ENCODE data around the gene TSSK2.

Gene TSSK2

GRCh38 chr22:19126309-19127273, 4.5 kb upstream of the TSSK2 start:
- Histone ChIP-seq H3K36me3 (ENCODE audit: insufficient read depth, low read length) (peaks cover 6% of the 10 kb centered on the region), H3K4me3 (ENCODE audit: low read length) (no peak overlapping the region), H3K9me3 (replicated peaks; ENCODE audit: low read length) (no peaks in the 10 kb centered on the region), H3K9ac (ENCODE audit: low read depth, low read length) (no peak overlapping the region), H3K4me1 (ENCODE audit: control insufficient read depth, insufficient read depth, low read length) (peaks cover 5% of the 10 kb centered on the region), H3K27me3 (ENCODE audit: control insufficient read depth, insufficient read depth, low read length) (no peaks in the 10 kb centered on the region), H3K4me2 (ENCODE audit: low read length) (no peak overlapping the region)

GRCh38 chr22:19127329-19128008, 3.6 kb upstream of the TSSK2 start:
- H3K9ac ChIP-seq (ENCODE audit: low read depth, low read length) = no peak overlapping the region
- H3K9me3 ChIP-seq (replicated peaks; ENCODE audit: low read length) = no peaks in the 10 kb centered on the region
- H3K4me2 ChIP-seq (ENCODE audit: low read length) = no peak overlapping the region
- H3K36me3 ChIP-seq (ENCODE audit: insufficient read depth, low read length) = peaks cover 14% of the 10 kb centered on the region
- H3K4me3 ChIP-seq (ENCODE audit: low read length) = no peak overlapping the region
- H3K4me1 ChIP-seq (ENCODE audit: control insufficient read depth, insufficient read depth, low read length) = peaks cover 5% of the 10 kb centered on the region
- H3K27me3 ChIP-seq (ENCODE audit: control insufficient read depth, insufficient read depth, low read length) = no peaks in the 10 kb centered on the region

DNA sequence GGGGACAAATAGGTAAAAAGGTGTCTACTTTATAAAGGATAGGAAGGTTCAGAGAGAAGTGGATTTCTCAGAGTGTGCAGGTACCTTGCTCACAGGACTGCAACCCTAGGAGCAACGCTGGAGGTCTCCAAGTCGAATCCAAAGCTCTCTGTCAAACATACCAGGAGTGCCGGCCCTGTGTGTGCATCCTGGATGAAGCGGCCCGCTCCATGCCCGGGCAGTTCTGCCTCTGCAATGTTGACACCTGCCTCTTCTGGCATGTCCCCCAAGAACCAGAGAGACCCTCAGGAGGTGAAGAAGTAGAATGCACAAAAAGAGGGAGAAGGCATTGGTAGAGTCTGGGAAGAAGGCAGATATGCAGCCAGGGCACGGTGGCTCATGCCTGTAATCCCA, 3.1 kb upstream of the TSSK2 start:
- no peaks in the 10 kb centered on the region for H3K9me3 ChIP-seq (replicated peaks; ENCODE audit: low read length)
- H3K4me1 ChIP-seq (ENCODE audit: control insufficient read depth, insufficient read depth, low read length) = peaks cover under 1% of the 10 kb centered on the region
- peaks cover 19% of the 10 kb centered on the region for H3K36me3 ChIP-seq (ENCODE audit: insufficient read depth, low read length)
- H3K9ac ChIP-seq (ENCODE audit: low read depth, low read length) = no peak overlapping the region
- no peak overlapping the region for H3K4me3 ChIP-seq (ENCODE audit: low read length)
- no peaks in the 10 kb centered on the region for H3K27me3 ChIP-seq (ENCODE audit: control insufficient read depth, insufficient read depth, low read length)
- H3K4me2 ChIP-seq (ENCODE audit: low read length) = no peak overlapping the region

GRCh38 chr22:19128946-19129727, 2.0 kb upstream of the TSSK2 start:
- Histone ChIP-seq H3K36me3 (ENCODE audit: insufficient read depth, low read length) (peaks cover 31% of the 10 kb centered on the region), H3K9me3 (replicated peaks; ENCODE audit: low read length) (no peaks in the 10 kb centered on the region), H3K4me2 (ENCODE audit: low read length) (no peak overlapping the region), H3K9ac (ENCODE audit: low read depth, low read length) (no peak overlapping the region), H3K27me3 (ENCODE audit: control insufficient read depth, insufficient read depth, low read length) (no peaks in the 10 kb centered on the region), H3K4me3 (ENCODE audit: low read length) (no peak overlapping the region), H3K4me1 (ENCODE audit: control insufficient read depth, insufficient read depth, low read length) (no peaks in the 10 kb centered on the region)

- H3K4me2 ChIP-seq (ENCODE audit: low read length) = no peak overlapping the region
- H3K27me3 ChIP-seq (ENCODE audit: control insufficient read depth, insufficient read depth, low read length) = no peaks in the 10 kb centered on the region
- H3K36me3 ChIP-seq (ENCODE audit: insufficient read depth, low read length) = peaks cover 36% of the 10 kb centered on the region
- H3K4me3 ChIP-seq (ENCODE audit: low read length) = no peak overlapping the region
- H3K9me3 ChIP-seq (replicated peaks; ENCODE audit: low read length) = no peaks in the 10 kb centered on the region
- no peak overlapping the region for H3K9ac ChIP-seq (ENCODE audit: low read depth, low read length)
- no peaks in the 10 kb centered on the region for H3K4me1 ChIP-seq (ENCODE audit: control insufficient read depth, insufficient read depth, low read length)
Measured at GRCh38 chr22:19129871-19130270, 1.2 kb upstream of the TSSK2 start.

DNA sequence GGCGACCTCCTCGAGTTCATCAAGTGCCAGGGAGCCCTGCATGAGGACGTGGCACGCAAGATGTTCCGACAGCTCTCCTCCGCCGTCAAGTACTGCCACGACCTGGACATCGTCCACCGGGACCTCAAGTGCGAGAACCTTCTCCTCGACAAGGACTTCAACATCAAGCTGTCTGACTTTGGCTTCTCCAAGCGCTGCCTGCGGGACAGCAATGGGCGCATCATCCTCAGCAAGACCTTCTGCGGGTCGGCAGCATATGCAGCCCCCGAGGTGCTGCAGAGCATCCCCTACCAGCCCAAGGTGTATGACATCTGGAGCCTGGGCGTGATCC, 542 bp downstream of the TSSK2 start:
- no peak overlapping the region for H3K9ac ChIP-seq (ENCODE audit: low read depth, low read length)
- H3K4me3 ChIP-seq (ENCODE audit: low read length) = no peak overlapping the region
- peaks cover 46% of the 10 kb centered on the region for H3K36me3 ChIP-seq (ENCODE audit: insufficient read depth, low read length)
- no peaks in the 10 kb centered on the region for H3K4me1 ChIP-seq (ENCODE audit: control insufficient read depth, insufficient read depth, low read length)
- H3K4me2 ChIP-seq (ENCODE audit: low read length) = no peak overlapping the region
- no peaks in the 10 kb centered on the region for H3K27me3 ChIP-seq (ENCODE audit: control insufficient read depth, insufficient read depth, low read length)
- no peaks in the 10 kb centered on the region for H3K9me3 ChIP-seq (replicated peaks; ENCODE audit: low read length)

DNA sequence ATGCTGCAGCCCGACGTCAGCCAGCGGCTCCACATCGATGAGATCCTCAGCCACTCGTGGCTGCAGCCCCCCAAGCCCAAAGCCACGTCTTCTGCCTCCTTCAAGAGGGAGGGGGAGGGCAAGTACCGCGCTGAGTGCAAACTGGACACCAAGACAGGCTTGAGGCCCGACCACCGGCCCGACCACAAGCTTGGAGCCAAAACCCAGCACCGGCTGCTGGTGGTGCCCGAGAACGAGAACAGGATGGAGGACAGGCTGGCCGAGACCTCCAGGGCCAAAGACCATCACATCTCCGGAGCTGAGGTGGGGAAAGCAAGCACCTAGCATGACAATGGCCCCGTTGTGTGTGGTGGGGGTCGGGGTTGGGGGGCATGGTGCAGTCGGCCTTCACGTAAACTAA, 1.0 kb downstream of the TSSK2 start:
- Histone ChIP-seq H3K4me1 (ENCODE audit: control insufficient read depth, insufficient read depth, low read length) (no peaks in the 10 kb centered on the region), H3K4me2 (ENCODE audit: low read length) (no peak overlapping the region), H3K27me3 (ENCODE audit: control insufficient read depth, insufficient read depth, low read length) (no peaks in the 10 kb centered on the region), H3K9ac (ENCODE audit: low read depth, low read length) (no peak overlapping the region), H3K9me3 (replicated peaks; ENCODE audit: low read length) (no peaks in the 10 kb centered on the region), H3K36me3 (ENCODE audit: insufficient read depth, low read length) (peaks cover 51% of the 10 kb centered on the region), H3K4me3 (ENCODE audit: low read length) (no peak overlapping the region)

- H3K4me3 ChIP-seq (ENCODE audit: low read length) = no peak overlapping the region
- no peak overlapping the region for H3K4me2 ChIP-seq (ENCODE audit: low read length)
- H3K36me3 ChIP-seq (ENCODE audit: insufficient read depth, low read length) = peaks cover 56% of the 10 kb centered on the region
- H3K4me1 ChIP-seq (ENCODE audit: control insufficient read depth, insufficient read depth, low read length) = no peaks in the 10 kb centered on the region
- no peaks in the 10 kb centered on the region for H3K9me3 ChIP-seq (replicated peaks; ENCODE audit: low read length)
- H3K9ac ChIP-seq (ENCODE audit: low read depth, low read length) = no peak overlapping the region
- no peaks in the 10 kb centered on the region for H3K27me3 ChIP-seq (ENCODE audit: control insufficient read depth, insufficient read depth, low read length)
Measured at GRCh38 chr22:19132693-19133400, 1.7 kb downstream of the TSSK2 start.

DNA sequence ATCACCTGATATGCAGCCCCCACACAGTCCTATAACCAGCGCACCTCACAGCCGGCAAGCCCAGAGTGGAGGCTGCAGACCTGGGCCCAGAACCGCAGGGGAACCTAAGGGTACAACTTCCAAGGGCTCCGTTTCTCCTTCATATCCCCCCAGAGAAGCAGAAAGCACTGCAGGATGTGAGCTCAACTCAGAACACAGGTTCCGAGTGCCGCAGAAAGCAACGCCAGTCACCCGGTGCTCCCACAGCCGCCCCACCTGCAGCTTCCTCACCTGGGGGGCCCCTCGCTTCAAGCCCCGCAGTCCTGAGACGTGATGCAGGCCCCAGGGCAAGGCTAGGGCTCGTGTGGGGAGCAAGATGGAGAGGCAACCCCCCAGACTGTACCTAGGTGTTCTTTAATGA, 2.5 kb downstream of the TSSK2 start:
- Histone ChIP-seq H3K27me3 (ENCODE audit: control insufficient read depth, insufficient read depth, low read length) (no peaks in the 10 kb centered on the region), H3K9ac (ENCODE audit: low read depth, low read length) (no peak overlapping the region), H3K36me3 (ENCODE audit: insufficient read depth, low read length) (peaks cover 59% of the 10 kb centered on the region), H3K4me2 (ENCODE audit: low read length) (no peak overlapping the region), H3K4me1 (ENCODE audit: control insufficient read depth, insufficient read depth, low read length) (no peaks in the 10 kb centered on the region), H3K4me3 (ENCODE audit: low read length) (no peak overlapping the region), H3K9me3 (replicated peaks; ENCODE audit: low read length) (no peaks in the 10 kb centered on the region)

- Histone ChIP-seq H3K4me2 (ENCODE audit: low read length) (no peak overlapping the region), H3K4me3 (ENCODE audit: low read length) (no peak overlapping the region), H3K9ac (ENCODE audit: low read depth, low read length) (no peak overlapping the region), H3K9me3 (replicated peaks; ENCODE audit: low read length) (no peaks in the 10 kb centered on the region), H3K36me3 (ENCODE audit: insufficient read depth, low read length) (peaks cover 66% of the 10 kb centered on the region), H3K27me3 (ENCODE audit: control insufficient read depth, insufficient read depth, low read length) (no peaks in the 10 kb centered on the region), H3K4me1 (ENCODE audit: control insufficient read depth, insufficient read depth, low read length) (peaks cover 4% of the 10 kb centered on the region)
Measured at GRCh38 chr22:19134176-19134831, 3.2 kb downstream of the TSSK2 start.
